Urinary bladder (tissue), 4 donors: ENCODE results near the gene LINGO1. TPM values are rescaled to one million over a fixed set of nuclear protein-coding genes. Genes with fewer than 3 reads are reported as not detected.

ENCODE experiments used
- DNase-seq: peaks from one replicate; pipeline ENCODE4 v3.0.0-alpha.2; 2015; ENCODE audit errors: extremely low spot score
- H3K27ac ChIP-seq: one replicate; pipeline ENCODE4 v1.5.1; 2013; ENCODE audit warnings: low read depth, mild to moderate bottlenecking, moderate library complexity
- H3K36me3 ChIP-seq: one replicate; pipeline ENCODE4 v1.6.1; 2013; ENCODE audit warnings: mild to moderate bottlenecking, moderate library complexity; ENCODE audit not compliant: insufficient read depth
- H3K4me1 ChIP-seq: one replicate; pipeline ENCODE4 v1.6.1; 2013; ENCODE audit warnings: mild to moderate bottlenecking, moderate library complexity; ENCODE audit not compliant: insufficient read depth
- H3K4me3 ChIP-seq: one replicate; pipeline ENCODE4 v1.5.1; 2013; ENCODE audit warnings: low read depth, low read length
- WGBS: extraction: QIAGEN DNeasy Blood & Tissue Kit; methylation state at CpG from one replicate; pipeline ENCODE4 v1.1.7; 2013; 5-methylcytosine and 5-hydroxymethylcytosine counted together
- polyA plus RNA-seq: library from polyadenylated mRNA; stranded (reverse); fragments of 200-250 nt; gene quantifications from one replicate; pipeline ENCODE4 v1.2.3, GENCODE V29; 2013
- total RNA-seq: library from RNA; depleted of rRNA; stranded (reverse); fragments of >200 nt; gene quantifications from one replicate; pipeline ENCODE4 v1.2.3, GENCODE V29; 2014
- donor health status: healthy with polysubstance abuse.
- donor health status: healthy.

Gene LINGO1
- total and polyA plus RNA-seq, 2 donors = 1.8 to 3.7 TPM

DNA sequence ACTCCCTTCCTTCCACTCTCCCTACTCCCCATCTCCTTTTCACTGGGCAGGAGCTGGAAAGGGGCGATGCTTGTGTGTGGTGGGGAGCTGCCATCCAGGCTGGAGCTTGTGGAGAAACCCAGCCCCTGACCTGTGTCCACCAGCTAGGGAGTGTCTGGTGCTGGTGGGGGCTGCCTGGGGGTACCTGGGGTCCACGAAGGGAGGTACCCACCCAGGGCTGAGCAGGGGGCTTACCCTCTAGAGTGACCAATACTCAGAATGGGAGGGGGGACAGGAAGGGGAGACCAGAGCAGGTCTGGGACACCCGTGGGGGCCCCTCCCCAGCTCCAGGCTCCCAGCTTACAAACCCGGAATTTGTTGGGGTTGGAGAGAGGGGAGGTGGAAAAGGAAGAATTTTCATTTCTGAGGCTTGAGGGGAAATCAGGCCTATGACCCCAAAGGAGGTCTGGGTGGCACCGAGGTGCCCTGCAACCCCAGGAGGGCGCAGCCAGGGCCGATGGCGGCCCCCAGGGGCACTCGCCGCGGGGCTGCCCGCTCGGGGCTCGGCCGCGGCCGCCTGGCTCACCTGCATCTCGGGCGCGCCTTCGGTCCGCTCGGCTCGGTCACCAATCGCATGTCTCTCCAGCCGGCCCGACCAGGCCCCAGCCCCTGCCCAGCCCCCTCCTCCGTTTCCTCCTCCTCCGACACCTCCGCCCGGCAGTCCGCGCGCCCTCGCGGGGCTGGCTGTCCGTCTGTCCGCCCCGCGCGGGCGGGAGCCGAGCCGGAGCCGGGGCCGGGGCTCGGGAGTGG lies 773 bp downstream of the LINGO1 start:
- DNase-seq = no peak
- no peak overlapping the region for H3K27ac ChIP-seq
- no peaks in the 10 kb centered on the region for H3K4me1 ChIP-seq
- H3K4me3 ChIP-seq = peak overlapping the region; percentile 46
- no peaks in the 10 kb centered on the region for H3K36me3 ChIP-seq
- WGBS = 6% methylated on average over 47 of the region's 47 CpGs

DNA sequence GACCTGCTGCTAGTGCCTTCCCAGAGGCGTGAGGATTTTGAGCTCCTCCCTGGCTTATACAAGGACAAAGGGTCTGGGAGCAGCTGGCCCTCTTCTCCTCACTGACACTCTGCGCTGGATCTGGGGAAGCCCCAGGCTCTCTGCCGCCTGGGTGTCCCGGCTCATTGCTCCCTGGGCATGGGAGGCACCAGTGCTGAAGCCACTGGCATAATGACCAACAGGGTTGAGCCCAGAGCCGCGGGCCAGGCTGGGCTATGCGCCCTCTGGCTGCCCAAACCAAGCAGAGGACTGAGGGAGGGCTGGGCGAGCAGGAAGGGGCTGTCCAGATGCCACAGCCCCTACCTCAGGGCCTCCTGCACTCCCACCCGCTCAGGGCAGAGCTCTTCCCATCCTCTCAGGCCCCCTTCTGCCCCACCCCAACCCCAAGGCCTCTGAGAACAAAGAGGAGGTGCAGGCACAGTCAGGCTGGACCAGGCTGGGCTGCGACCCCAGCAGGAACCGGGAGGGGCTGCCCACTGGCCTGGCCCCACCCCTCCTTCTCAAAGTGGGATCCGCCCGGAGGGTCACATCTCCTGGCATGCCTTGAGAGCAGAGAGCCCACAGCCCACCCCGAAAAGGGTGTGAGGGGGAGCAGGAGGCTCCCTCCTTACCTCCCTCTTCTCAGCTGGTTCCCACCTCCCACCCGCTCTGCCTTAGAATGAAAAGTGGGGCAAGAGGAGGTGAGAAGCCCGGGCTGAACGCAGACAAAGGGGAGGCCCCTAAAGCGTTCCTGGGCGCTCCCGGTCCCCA lies 1.6 kb downstream of the LINGO1 start:
- DNase-seq = no peak
- Histone ChIP-seq H3K27ac (no peak overlapping the region), H3K36me3 (no peaks in the 10 kb centered on the region), H3K4me3 (peak overlapping the region; percentile 46), H3K4me1 (no peaks in the 10 kb centered on the region)
- 26% methylated on average over 20 of the region's 20 CpGs for WGBS

DNA sequence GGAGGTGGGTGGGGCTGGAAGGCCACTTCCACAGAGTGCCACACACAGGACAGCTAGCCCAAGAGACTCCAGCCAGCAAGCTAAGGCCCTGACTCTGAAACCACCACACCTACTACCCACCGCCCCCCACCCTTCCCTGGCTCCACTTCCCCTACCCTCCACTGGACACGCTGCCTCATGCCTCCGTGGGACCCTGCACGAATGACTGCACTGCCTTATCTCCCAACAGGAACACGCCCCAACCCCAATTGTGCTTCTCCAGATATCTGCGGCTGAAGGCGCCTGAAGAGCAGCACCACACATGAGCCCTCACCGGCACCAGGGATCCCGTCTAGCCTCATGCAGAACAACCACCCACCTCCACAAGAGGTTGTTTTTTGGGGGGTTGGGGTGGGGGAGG lies 2.7 kb downstream of the LINGO1 start:
- DNase-seq = no peak
- no peak overlapping the region for H3K27ac ChIP-seq
- 73% methylated on average over 9 of the region's 9 CpGs for WGBS
- H3K36me3 ChIP-seq = no peaks in the 10 kb centered on the region
- H3K4me3 ChIP-seq = no peak overlapping the region
- H3K4me1 ChIP-seq = no peaks in the 10 kb centered on the region

DNA sequence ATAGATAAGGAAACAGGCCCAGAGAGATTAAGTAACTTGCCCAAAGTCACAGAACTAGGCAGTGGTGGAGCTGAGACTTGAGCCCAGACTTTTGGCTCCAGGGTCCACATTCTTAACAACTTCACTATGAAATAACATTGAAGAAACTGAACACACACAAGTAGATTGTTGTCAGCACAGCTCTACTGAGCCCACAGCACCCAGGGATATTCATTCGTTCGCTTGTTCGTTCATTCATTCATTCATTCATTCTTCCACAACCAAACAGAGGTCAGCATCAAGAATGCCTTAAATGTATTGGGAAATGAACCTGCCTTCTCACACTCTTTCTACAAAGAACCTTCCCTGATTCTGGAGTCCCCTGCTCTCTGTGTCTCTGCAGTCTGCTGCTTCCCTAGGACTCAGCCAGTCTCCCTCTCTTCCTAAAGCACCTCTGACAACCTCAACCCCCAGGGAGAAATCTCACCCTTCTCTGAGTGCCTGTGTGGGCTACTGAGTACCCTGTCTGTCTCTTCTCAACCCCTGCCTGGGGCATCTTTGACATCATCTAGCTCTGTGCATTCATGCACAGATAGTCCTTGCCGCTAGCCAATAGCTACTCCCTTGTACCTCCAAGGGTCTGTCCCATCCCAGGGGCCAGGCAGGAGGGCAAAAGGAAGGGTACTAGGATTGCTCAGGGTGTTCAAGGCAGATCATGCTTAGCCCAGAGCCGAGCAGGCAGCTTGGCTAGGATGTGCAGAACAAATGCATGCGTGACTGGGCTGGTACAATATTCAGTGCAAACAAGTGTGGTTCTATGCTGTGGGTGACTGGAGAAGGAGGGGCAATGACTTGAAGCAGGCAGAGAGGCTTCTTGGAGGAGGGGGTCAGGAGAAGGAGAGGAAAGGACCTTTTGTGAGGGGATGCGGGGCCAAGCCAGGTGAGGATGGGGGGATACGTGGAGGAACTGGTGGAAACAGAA lies 3.4 kb downstream of the LINGO1 start:
- no peak overlapping the region for H3K27ac ChIP-seq
- H3K36me3 ChIP-seq = no peaks in the 10 kb centered on the region
- H3K4me1 ChIP-seq = no peaks in the 10 kb centered on the region
- DNase-seq = no peak
- WGBS = 84% methylated on average over 8 of the region's 8 CpGs
- no peak overlapping the region for H3K4me3 ChIP-seq

DNA sequence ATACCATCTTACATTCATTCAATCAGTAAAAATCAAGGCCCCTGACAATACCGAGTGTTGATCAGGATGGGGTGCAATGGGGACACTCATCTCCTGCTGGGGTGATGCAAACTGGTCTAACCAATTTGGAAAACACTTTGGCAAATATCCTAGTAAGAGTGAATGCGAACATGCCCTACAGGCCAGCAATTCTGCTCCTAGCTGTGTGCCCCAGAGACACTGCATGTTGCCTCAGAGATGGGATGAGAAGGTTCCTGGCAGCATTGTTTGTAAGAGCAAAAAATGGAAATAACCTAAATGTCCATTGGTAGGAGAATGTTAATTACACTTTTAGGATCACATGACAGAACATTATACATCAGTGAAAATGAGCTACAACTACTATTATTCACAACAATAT lies 4.7 kb downstream of the LINGO1 start:
- Histone ChIP-seq H3K4me1 (no peaks in the 10 kb centered on the region), H3K36me3 (no peaks in the 10 kb centered on the region), H3K4me3 (no peak overlapping the region), H3K27ac (no peak overlapping the region)
- no peak for DNase-seq
- 97% methylated on average over 2 of the region's 2 CpGs for WGBS

DNA sequence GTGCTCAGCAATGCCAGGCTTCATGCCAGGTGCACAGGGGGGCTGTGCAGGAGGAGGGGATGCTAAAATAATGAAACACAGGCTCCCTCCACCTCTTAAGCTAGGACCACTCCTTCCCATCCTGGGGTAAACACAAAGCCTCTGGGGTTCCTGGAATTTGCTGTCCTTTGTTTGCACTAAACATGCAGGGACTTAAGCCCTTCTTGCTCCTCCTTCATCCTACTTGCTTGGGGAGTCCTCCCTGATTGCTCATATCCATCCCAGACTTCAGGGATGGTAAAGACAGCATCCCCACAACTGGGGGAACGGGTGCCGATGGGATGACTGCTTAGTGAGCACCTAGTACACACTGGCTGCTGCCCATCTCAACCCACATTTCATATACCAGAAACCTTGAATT lies 5.1 kb downstream of the LINGO1 start:
- Histone ChIP-seq H3K4me3 (no peak overlapping the region), H3K4me1 (no peaks in the 10 kb centered on the region), H3K27ac (no peak overlapping the region), H3K36me3 (no peaks in the 10 kb centered on the region)
- WGBS = 98% methylated on average over 2 of the region's 2 CpGs
- DNase-seq = no peak

DNA sequence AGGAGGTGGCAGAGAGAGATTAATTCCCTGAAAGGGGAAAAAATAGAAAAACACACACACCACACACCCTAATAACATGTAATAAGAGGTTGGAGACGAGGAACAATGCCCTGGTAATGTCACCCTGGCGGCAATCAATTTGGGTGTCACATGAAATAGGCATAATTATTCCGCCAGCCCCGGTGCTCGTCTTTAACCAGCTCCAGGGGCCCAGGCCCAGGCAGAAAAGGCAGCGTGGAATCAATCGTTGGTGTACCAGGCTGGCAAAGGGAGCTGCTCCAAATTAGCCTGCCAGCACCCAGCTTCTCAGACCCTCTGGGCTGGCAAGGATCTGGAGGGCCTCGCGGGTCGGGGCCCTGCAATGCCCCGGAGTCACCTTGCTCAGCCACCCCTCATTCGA lies 5.6 kb downstream of the LINGO1 start:
- 80% methylated on average over 12 of the region's 12 CpGs for WGBS
- no peaks in the 10 kb centered on the region for H3K36me3 ChIP-seq
- no peak for DNase-seq

DNA sequence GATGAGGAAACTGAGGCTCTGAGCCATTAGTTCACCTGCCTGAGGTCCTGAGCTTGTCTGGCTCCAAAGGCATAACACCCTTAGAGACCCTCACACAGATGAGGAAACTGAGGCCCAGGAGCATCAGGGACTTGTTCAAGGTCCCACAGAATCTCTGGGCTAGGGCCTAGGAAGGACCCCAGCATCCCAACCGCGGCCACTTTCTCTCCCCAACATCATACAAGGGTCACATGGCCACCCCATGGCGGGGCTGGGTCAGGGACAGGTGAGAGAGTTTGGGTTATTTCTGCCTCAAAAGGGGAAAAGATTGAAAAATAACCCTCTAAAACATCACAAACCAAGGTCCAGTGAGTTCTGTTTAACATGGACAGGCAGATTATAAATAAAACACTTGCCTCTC lies 6.7 kb downstream of the LINGO1 start:
- DNase-seq = no peak
- no peak overlapping the region for H3K4me3 ChIP-seq
- 94% methylated on average over 3 of the region's 3 CpGs for WGBS
- H3K27ac ChIP-seq = no peak overlapping the region
- H3K36me3 ChIP-seq = no peaks in the 10 kb centered on the region
- H3K4me1 ChIP-seq = no peaks in the 10 kb centered on the region

More for the DNA sequence above, 5.6 kb downstream of the LINGO1 start:
- no peak overlapping the region for H3K4me3 ChIP-seq
- H3K4me1 ChIP-seq = no peaks in the 10 kb centered on the region
- no peak overlapping the region for H3K27ac ChIP-seq

DNA sequence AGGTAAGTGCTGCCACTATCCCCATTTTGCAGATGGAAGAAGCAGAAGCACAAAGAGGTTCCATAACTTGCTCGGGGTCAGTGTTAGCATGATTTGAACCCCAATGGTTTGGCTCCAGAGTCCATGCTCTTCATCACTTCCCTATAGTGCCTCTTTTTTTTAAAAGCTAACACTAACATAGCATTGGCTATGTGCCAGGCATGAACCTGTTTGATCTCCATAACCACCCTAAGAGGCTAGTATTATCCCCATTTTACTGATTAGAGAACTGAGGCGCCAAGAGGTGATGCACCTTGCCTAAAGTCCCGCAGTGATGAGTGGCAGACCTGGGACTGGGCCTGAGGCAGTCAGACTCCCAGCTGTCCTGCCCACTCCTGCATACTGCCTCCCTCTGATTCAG lies 7.3 kb downstream of the LINGO1 start:
- Histone ChIP-seq H3K36me3 (no peaks in the 10 kb centered on the region), H3K27ac (no peak overlapping the region), H3K4me1 (no peaks in the 10 kb centered on the region), H3K4me3 (no peak overlapping the region)
- no peak for DNase-seq
- WGBS = 92% methylated on average over 3 of the region's 3 CpGs

DNA sequence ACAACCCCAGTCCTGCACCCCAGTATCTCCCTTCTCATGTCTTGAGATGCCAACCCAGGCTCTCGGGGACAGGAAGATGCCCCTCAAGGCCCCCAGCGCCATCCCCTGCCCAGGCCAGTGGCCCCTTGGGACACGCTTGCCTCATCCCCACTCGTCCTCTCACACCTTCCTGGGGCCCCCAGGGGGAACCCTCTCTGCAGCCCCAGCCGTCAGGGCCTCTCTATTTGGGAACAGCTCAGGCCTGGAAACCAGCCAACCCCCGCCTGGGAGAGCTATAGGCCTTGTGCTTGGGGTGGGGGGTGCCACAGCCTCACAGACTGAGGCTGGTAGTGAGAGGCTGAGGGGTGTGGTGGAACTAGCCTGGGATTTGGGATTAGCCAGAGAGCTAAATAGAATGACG lies 7.8 kb downstream of the LINGO1 start:
- no peak for DNase-seq
- Histone ChIP-seq H3K4me1 (no peaks in the 10 kb centered on the region), H3K27ac (no peak overlapping the region), H3K36me3 (no peaks in the 10 kb centered on the region), H3K4me3 (no peak overlapping the region)
- WGBS = 69% methylated on average over 7 of the region's 7 CpGs

DNA sequence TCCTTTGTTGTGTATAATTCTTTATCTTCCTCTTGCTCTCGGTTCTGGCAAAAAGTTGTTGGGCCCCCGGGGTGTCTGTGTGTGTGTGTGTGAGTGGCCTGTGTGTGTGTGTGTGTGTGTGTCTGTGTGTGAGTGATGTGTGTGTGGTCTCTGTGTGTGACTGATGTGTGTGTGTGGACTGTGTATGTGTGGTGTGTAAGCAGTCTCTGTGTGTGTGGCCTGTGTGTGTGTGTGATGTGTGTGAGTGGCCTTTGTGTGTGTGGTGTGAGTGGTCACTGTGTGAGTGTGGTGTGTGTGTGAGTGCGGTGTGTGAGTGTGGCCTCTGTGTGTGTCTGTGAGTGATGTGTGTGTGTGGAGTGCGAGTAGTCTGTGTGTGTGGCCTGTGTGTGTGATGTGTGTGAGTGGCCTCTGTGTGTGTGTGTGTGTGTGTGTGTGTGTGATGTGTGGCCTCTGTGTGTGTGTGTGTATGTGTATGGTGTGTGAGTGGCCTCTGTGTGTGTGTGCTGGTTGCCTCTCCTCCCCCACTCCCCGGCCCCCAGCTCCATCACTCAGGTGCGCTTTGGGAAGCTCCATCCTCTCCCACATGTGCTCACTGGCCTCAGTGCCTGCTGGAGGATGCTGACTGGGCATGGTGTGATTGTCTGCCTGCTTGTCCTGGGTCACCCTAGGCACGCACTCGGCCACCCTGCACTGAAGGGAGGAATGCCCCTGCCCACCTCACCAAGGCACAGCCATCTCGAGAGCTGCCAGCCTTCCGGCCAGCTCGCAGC lies 8.8 kb downstream of the LINGO1 start:
- H3K4me3 ChIP-seq = no peak overlapping the region
- 83% methylated on average over 11 of the region's 11 CpGs for WGBS
- no peaks in the 10 kb centered on the region for H3K4me1 ChIP-seq
- DNase-seq = no peak
- no peak overlapping the region for H3K27ac ChIP-seq
- H3K36me3 ChIP-seq = no peaks in the 10 kb centered on the region

DNA sequence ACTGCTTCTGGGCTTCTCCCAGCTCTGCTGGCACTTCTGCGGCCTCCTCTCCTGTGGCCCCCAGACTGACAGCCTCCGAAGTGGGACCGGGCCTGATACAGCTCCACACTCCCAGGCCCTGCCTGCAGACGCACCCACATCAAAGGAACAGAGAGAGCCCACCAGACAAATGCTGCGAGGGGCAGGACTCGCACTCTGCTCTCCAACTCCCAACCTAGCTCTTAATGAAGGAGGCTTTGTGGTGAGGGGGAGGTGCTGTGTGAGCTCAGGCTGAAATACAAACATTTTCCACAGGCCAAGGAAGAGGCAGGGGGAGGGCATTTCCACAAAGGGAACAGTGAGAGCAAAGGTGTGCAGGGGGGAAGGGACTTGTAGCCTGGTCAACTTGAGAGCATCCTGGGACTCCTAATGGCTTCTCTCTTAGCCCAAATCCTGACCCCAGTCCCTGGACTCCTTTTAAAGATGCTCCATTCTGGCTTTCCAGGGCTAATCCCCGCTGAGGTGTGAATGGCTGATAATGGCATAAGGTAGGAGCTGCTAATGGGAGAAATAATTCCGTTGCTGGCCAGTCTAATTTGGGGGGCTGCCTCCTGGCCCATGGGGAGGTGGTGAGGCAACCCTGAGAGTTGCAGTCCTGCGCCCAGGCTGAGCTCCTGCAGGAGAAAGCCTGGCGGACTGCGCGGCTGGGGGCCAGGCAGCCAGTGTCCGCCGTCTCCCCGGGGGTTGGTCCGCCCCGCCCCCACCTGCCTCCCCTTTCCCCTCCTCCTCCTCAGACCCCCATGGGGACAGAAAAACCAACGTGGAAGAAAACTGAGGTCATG lies 9.6 kb downstream of the LINGO1 start:
- Histone ChIP-seq H3K4me1 (no peaks in the 10 kb centered on the region), H3K27ac (no peak overlapping the region), H3K4me3 (no peak overlapping the region), H3K36me3 (no peaks in the 10 kb centered on the region)
- DNase-seq = no peak
- WGBS = 72% methylated on average over 18 of the region's 18 CpGs
